Osteoblast (primary cell): ENCODE results near the gene BPIFB4. TPM values are rescaled to one million over a fixed set of nuclear protein-coding genes. Genes with fewer than 3 reads are reported as not detected.

ENCODE experiments used
- DNase-seq: peaks from one replicate; pipeline ENCODE4 v3.0.0; 2011; ENCODE audit warnings: low spot score, mixed read lengths; ENCODE audit not compliant: insufficient read length; ENCODE audit errors: missing footprints
- H2AFZ ChIP-seq: 2 replicates; pipeline ENCODE4 v1.6.0; 2011; ENCODE audit warnings: mild to moderate bottlenecking, low read length
- H3K27ac ChIP-seq: 2 replicates; pipeline ENCODE4 v1.5.1; 2011; ENCODE audit warnings: mild to moderate bottlenecking, low read depth, low read length, moderate library complexity
- H3K27me3 ChIP-seq: 2 replicates; pipeline ENCODE4 v1.6.0; 2012; ENCODE audit warnings: mild to moderate bottlenecking, control low read depth, inconsistent platforms, low read length, moderate library complexity; ENCODE audit not compliant: insufficient read depth
- H3K36me3 ChIP-seq: 2 replicates; pipeline ENCODE4 v1.5.1; 2011; ENCODE audit warnings: mild to moderate bottlenecking, low read length, control low read depth, moderate library complexity; ENCODE audit not compliant: insufficient read depth
- H3K4me1 ChIP-seq: 2 replicates; pipeline ENCODE4 v1.5.1; 2011; ENCODE audit warnings: mild to moderate bottlenecking, low read length, control low read depth, moderate library complexity; ENCODE audit not compliant: insufficient read depth
- H3K4me2 ChIP-seq: 2 replicates; pipeline ENCODE4 v1.6.0; 2011; ENCODE audit warnings: mild to moderate bottlenecking, low read length; ENCODE audit not compliant: insufficient read depth
- H3K4me3 ChIP-seq: fragments of 200-600 bp; sonication (generic); 3 replicates; pipeline ENCODE4 v1.5.1; 2012; ENCODE audit warnings: mild to moderate bottlenecking, low read length, inconsistent platforms; ENCODE audit not compliant: insufficient read depth
- H3K79me2 ChIP-seq: 2 replicates; pipeline ENCODE4 v1.6.0; 2012; ENCODE audit warnings: mild to moderate bottlenecking, low read length, control low read depth, inconsistent platforms; ENCODE audit not compliant: insufficient read depth
- H3K9me3 ChIP-seq: 2 replicates; pipeline ENCODE4 v1.5.1; 2011; ENCODE audit warnings: low read depth, low read length, control low read depth
- H4K20me1 ChIP-seq: 2 replicates; pipeline ENCODE4 v1.6.0; 2012; ENCODE audit warnings: mild to moderate bottlenecking, low read length, control low read depth; ENCODE audit not compliant: insufficient read depth
- CTCF ChIP-seq: IDR thresholded peaks from 2 replicates; pipeline ENCODE4 v1.5.1; 2011; ENCODE audit warnings: mild to moderate bottlenecking, low read depth, low read length, moderate library complexity; ENCODE audit errors: extremely low read depth
- total RNA-seq: library from RNA; depleted of rRNA; stranded (reverse); fragments of >200 nt; gene quantifications from 2 replicates; pipeline ENCODE4 v1.2.3, GENCODE V29; 2012

Gene BPIFB4
- not detected in 2 replicates for total RNA-seq

- no peak within 1 kb of the TSS for H2AFZ ChIP-seq
- H3K79me2 ChIP-seq, result no peaks in the 10 kb centered on the region
- no peak within 1 kb of the TSS for H3K27ac ChIP-seq
- peak; percentile 91 for DNase-seq
- H3K4me1 ChIP-seq, result no peaks in the 10 kb centered on the region
- H3K27me3 ChIP-seq, result peaks cover 11% of the 10 kb centered on the region
- no peak within 1 kb of the TSS for H3K4me2 ChIP-seq
- H4K20me1 ChIP-seq, result no peaks in the 10 kb centered on the region
- H3K36me3 ChIP-seq, result no peaks in the 10 kb centered on the region
- H3K4me3 ChIP-seq, result no peak within 1 kb of the TSS
- H3K9me3 ChIP-seq, result no peaks in the 10 kb centered on the region
- TF ChIP-seq CTCF, result no peak
Observed at GRCh38 chr20:33079259-33079658, at the start of gene BPIFB4. TSS of gene BPIFB4 (plus strand) at chr20:33079643. CDS start at chr20:33081527, 1,884 bp downstream.

GRCh38 chr20:33030076-33030475 lies 49.4 kb upstream of the BPIFB4 start:
- H4K20me1 ChIP-seq, result no peaks in the 10 kb centered on the region
- no peaks in the 10 kb centered on the region for H3K36me3 ChIP-seq
- peak; percentile 46 for DNase-seq
- no peak overlapping the region for H3K27ac ChIP-seq
- H3K4me2 ChIP-seq, result no peak overlapping the region
- no peaks in the 10 kb centered on the region for H3K27me3 ChIP-seq
- H2AFZ ChIP-seq, result no peak overlapping the region
- H3K4me1 ChIP-seq, result no peaks in the 10 kb centered on the region
- H3K79me2 ChIP-seq, result no peaks in the 10 kb centered on the region
- H3K4me3 ChIP-seq, result no peak overlapping the region
- TF ChIP-seq CTCF, result no peak
- H3K9me3 ChIP-seq, result no peaks in the 10 kb centered on the region

GRCh38 chr20:33030569-33030968 lies 48.9 kb upstream of the BPIFB4 start:
- Histone ChIP-seq H3K4me3 (no peak overlapping the region), H3K4me1 (no peaks in the 10 kb centered on the region), H2AFZ (no peak overlapping the region), H3K36me3 (no peaks in the 10 kb centered on the region), H4K20me1 (no peaks in the 10 kb centered on the region), H3K79me2 (no peaks in the 10 kb centered on the region), H3K9me3 (no peaks in the 10 kb centered on the region), H3K27ac (no peak overlapping the region), H3K4me2 (no peak overlapping the region), H3K27me3 (no peaks in the 10 kb centered on the region)
- TF ChIP-seq CTCF, result no peak
- DNase-seq, result peak; percentile 65

- TF ChIP-seq CTCF, result no peak
- no peak for DNase-seq
- no peaks in the 10 kb centered on the region for H3K36me3 ChIP-seq
- H3K4me3 ChIP-seq, result no peak within 1 kb of the TSS
- no peak within 1 kb of the TSS for H2AFZ ChIP-seq
- H3K27ac ChIP-seq, result no peak within 1 kb of the TSS
- H3K9me3 ChIP-seq, result no peaks in the 10 kb centered on the region
- H4K20me1 ChIP-seq, result no peaks in the 10 kb centered on the region
- no peaks in the 10 kb centered on the region for H3K79me2 ChIP-seq
- no peak within 1 kb of the TSS for H3K4me2 ChIP-seq
- no peaks in the 10 kb centered on the region for H3K27me3 ChIP-seq
- no peaks in the 10 kb centered on the region for H3K4me1 ChIP-seq
Observed at GRCh38 chr20:33031531-33031930, 47.9 kb upstream of the BPIFB4 start, which contains the start of gene BPIFB6. TSS of gene BPIFB6 (plus strand) at chr20:33031648. CDS start at chr20:33031648, 0 bp downstream.
